Sigmoid colon (tissue), 4 donors: Measurements from ENCODE around the gene ACVR2A.

Source experiments
- POLR2AphosphoS5 ChIP-seq, 4 donors: sonication (generic); formaldehyde crosslinking; IDR thresholded peaks; one replicate each; pipeline ENCODE4 v1.6.1; 2017; ENCODE audit warnings: antibody characterized with exemption in 4 of 4
- TF ChIP-seq, protein P1 (sequence below), 4 experiments: fragments of 450-650 bp in 3 of 4; fragments of 200-600 bp in 1 of 4; IDR thresholded peaks; one replicate each; pipeline ENCODE4 v1.5.1; 2016 to 2019; ENCODE audit warnings: antibody characterized with exemption in 4 of 4, mild to moderate bottlenecking in 3 of 4, moderate library complexity in 2 of 4

GRCh38 chr2:147836099-147836498, 8.7 kb upstream of the ACVR2A start:
- TF ChIP-seq POLR2AphosphoS5 (IDR thresholded peaks at IDR 0.05): no peak
- TF ChIP-seq, protein P1, sequence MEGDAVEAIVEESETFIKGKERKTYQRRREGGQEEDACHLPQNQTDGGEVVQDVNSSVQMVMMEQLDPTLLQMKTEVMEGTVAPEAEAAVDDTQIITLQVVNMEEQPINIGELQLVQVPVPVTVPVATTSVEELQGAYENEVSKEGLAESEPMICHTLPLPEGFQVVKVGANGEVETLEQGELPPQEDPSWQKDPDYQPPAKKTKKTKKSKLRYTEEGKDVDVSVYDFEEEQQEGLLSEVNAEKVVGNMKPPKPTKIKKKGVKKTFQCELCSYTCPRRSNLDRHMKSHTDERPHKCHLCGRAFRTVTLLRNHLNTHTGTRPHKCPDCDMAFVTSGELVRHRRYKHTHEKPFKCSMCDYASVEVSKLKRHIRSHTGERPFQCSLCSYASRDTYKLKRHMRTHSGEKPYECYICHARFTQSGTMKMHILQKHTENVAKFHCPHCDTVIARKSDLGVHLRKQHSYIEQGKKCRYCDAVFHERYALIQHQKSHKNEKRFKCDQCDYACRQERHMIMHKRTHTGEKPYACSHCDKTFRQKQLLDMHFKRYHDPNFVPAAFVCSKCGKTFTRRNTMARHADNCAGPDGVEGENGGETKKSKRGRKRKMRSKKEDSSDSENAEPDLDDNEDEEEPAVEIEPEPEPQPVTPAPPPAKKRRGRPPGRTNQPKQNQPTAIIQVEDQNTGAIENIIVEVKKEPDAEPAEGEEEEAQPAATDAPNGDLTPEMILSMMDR (IDR thresholded peaks at IDR 0.05): no peak
